Esophagus muscularis mucosa (tissue), 4 donors: ENCODE results near the gene S100A7.

Experiments
- CTCF ChIP-seq, 3 experiments: fragments of 200-600 bp in 2 of 3; fragments of 450-650 bp in 1 of 3; sonication (generic) in 2 of 3; IDR thresholded peaks; one replicate each; pipeline ENCODE4 v1.5.1; 2017 to 2019; ENCODE audit warnings: antibody characterized with exemption in 3 of 3, mild to moderate bottlenecking in 2 of 3, moderate library complexity in 1 of 3
- EP300 ChIP-seq: sonication (generic); formaldehyde crosslinking; IDR thresholded peaks from one replicate; pipeline ENCODE4 v1.6.1; 2017; ENCODE audit warnings: antibody characterized with exemption
- POLR2A ChIP-seq: fragments of 450-650 bp; IDR thresholded peaks from one replicate; pipeline ENCODE4 v1.6.1; 2017; ENCODE audit warnings: antibody characterized with exemption, moderate library complexity, mild to moderate bottlenecking, low read depth
- POLR2AphosphoS5 ChIP-seq, 2 donors: sonication (generic); formaldehyde crosslinking; IDR thresholded peaks; one replicate each; pipeline ENCODE4 v1.6.1; 2017; ENCODE audit warnings: antibody characterized with exemption in 2 of 2

- no peak for TF ChIP-seq POLR2AphosphoS5 (IDR thresholded peaks at IDR 0.05)
- no peak for TF ChIP-seq POLR2A
- TF ChIP-seq EP300: no peak
- TF ChIP-seq CTCF (IDR thresholded peaks at IDR 0.05): peak; percentile 85 to 96 (median 92)
Measured at GRCh38 chr1:153494976-153495535, 34.6 kb upstream of the S100A7 start.
